Activated B cell treated with CpG ODN at 0.5 μM for 24 hours (primary cell): ENCODE results near the gene ANKRD63. TPM values are rescaled to one million over a fixed set of nuclear protein-coding genes. Genes with fewer than 3 reads are reported as not detected.

Experiments used
- ATAC-seq: fragments of 200-7000 bp; cut with Tn5 transposase; one replicate; pipeline ENCODE4 v1.10.0; 2021; ENCODE audit warnings: low read depth, mild to moderate bottlenecking, moderate library complexity
- CTCF ChIA-PET: fragments of 350-600 bp; sonication (Branson Sonifier 250); formaldehyde crosslinking; loops from one replicate; lab custom pipeline; 2021; ENCODE audit warnings: antibody characterized with exemption; lab: Charles Lee
- POLR2A ChIA-PET: fragments of 350-600 bp; sonication (Branson Sonifier 250); formaldehyde crosslinking; loops from one replicate; lab custom pipeline; 2021; ENCODE audit warnings: antibody characterized with exemption; lab: Charles Lee
- DNase-seq: peaks from one replicate; pipeline ENCODE4 v3.0.0; 2022
- H3K27ac Mint-ChIP-seq: one replicate; pipeline ENCODE4 v1.8.0; 2020; ENCODE audit warnings: mixed read lengths
- H3K27me3 Mint-ChIP-seq: one replicate; pipeline ENCODE4 v1.8.0; 2021; ENCODE audit warnings: mixed read lengths
- H3K36me3 Mint-ChIP-seq: one replicate; pipeline ENCODE4 v1.8.0; 2021; ENCODE audit warnings: low read depth, mixed read lengths
- H3K4me1 Mint-ChIP-seq: one replicate; pipeline ENCODE4 v1.8.0; 2021; ENCODE audit warnings: mixed read lengths
- H3K4me3 Mint-ChIP-seq: one replicate; pipeline ENCODE4 v1.8.0; 2020; ENCODE audit warnings: mild to moderate bottlenecking, mixed read lengths
- H3K9me3 Mint-ChIP-seq: one replicate; pipeline ENCODE4 v1.8.0; 2020; ENCODE audit warnings: mixed read lengths
- CTCF ChIP-seq: fragments of 200-600 bp; IDR thresholded peaks from one replicate; pipeline ENCODE4 v1.8.0; 2022; ENCODE audit warnings: antibody characterized with exemption, mild to moderate bottlenecking
- intact Hi-C: fragments of 100-400 bp; cut with micrococcal nuclease; formaldehyde crosslinking; loops from one replicate; pipeline ENCODE4 v1.15.1; 2024
- total RNA-seq: library from RNA; stranded (reverse); gene quantifications from 2 replicates; pipeline ENCODE4 v1.2.3, GENCODE V29; 2022

ANKRD63 gene
- total RNA-seq, 1 donor from 2014 or later: not detected

GRCh38 chr15:40310993-40311392 lies 28.1 kb upstream of the ANKRD63 start:
- Mint-ChIP-seq H3K27ac (peak overlapping the region; percentile 30), H3K4me1 (peaks cover 42% of the 10 kb centered on the region), H3K4me3 (no peak overlapping the region), H3K9me3 (no peaks in the 10 kb centered on the region), H3K36me3 (peaks cover 2% of the 10 kb centered on the region), H3K27me3 (peaks cover 4% of the 10 kb centered on the region)
- POLR2A ChIA-PET: interaction anchor here (0.7 to 1.1 kb wide), 2 partner anchors 38 to 279 kb away, joined by 3 read pairs; no protein-coding TSS in a partner anchor
- intact Hi-C loops: loop anchor here (1.0 kb wide), 1 partner anchor 32 kb away; no protein-coding TSS in a partner anchor
- DNase-seq (no peak), ATAC-seq (no peak)
- no peak for TF ChIP-seq CTCF
- CTCF ChIA-PET: interaction anchor here (1.7 to 20.0 kb wide), 5 partner anchors 12 to 512 kb away, joined by 4 to 310 read pairs (median 13); partner anchors contain the start of genes CCDC9B and INAFM2

DNA sequence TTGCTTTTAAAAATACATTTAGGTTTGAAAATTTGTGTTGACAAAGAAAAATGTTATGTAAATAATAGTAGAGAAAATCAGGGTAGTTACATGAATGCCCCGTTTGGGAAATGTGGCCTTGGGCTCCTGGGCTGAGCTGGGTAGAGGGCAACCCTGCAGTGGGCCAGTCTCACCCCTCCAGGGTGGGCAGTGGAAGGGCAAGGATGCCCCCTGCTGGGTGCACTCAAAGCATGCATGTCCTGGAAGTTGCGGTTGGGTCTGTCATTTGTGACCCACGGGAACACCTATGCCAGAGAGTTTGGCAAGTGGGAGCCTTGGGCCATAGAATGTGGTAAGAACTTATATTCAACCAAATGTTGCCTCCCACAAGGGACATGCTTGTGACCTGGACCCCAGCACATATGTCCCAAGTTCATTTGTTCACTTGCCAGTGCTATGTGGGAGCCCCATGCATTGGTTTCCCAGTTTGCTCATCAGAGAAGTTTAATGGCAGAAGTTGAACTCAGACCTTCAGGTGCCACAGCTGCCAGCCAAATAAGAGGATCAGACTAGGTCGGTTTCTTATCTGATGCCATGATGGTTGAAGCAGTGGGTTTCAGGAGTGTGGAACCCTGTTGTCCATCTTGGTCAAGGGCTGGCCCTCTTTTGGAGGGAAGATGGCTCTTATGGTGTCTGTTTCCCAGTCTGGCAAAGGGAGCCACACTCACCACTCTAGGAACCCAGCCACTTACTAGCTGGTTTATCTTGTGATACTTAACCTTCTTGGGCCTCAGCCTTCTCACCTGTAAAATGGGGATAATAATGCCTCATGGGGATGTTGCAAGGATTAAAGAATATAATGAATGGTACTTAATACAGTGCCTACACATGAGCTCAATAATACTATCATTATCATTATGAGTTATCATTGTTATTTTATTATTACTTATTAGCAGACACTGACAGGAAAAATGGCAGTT lies 27.4 kb upstream of the ANKRD63 start:
- no peak for TF ChIP-seq CTCF
- ChIA-PET CTCF (interaction anchor here (0.6 to 20.0 kb wide), 14 partner anchors 10 to 522 kb away, joined by 3 to 310 read pairs (median 11); partner anchors contain the start of genes CCDC9B and INAFM2), POLR2A (interaction anchor here (0.7 to 3.7 kb wide), 10 partner anchors 11 to 528 kb away, joined by 3 to 22 read pairs (median 5); partner anchors contain the start of genes ANKRD63, BAHD1, BMF and FSIP1)
- intact Hi-C loops: loop anchor here (1.0 kb wide), 1 partner anchor 31 kb away; no protein-coding TSS in a partner anchor
- Mint-ChIP-seq H3K4me1 (peaks cover 45% of the 10 kb centered on the region), H3K36me3 (peaks cover 2% of the 10 kb centered on the region), H3K9me3 (no peaks in the 10 kb centered on the region), H3K4me3 (peak overlapping the region; percentile 93), H3K27ac (peak overlapping the region; percentile 96), H3K27me3 (peaks cover 4% of the 10 kb centered on the region)
- DNase-seq (peak; percentile 48), ATAC-seq (no peak)

DNA sequence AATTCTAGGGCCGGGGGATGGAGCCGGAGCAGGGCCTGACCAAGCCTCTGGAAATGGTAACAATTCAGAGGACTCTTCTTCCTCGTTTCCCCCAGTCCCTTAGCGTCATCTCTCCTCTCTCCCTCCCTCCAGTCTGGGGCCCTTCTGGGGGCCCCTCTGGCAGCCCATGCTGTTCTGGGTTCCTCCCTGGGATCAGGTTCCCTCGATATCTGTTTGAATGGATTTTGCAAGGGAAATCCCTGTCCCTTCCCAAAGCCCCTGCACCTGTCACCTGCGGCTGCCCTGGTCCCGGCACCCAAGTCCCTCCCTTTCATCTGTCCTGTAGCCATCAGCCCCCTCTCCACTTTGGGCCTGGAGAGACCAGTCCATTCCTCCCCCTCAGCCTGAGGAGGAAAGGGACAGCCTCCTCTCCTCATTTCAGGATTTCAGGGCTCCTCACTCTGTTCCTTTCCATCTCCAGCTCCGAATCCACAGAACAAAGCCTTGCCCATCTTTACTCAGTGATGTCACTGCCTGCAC lies 26.5 kb upstream of the ANKRD63 start:
- intact Hi-C loops: no loop called here
- Mint-ChIP-seq H3K27me3 (no peaks in the 10 kb centered on the region), H3K4me3 (peak overlapping the region; percentile 93), H3K27ac (peak overlapping the region; percentile 96), H3K9me3 (no peaks in the 10 kb centered on the region), H3K36me3 (peaks cover 3% of the 10 kb centered on the region), H3K4me1 (peaks cover 48% of the 10 kb centered on the region)
- CTCF ChIA-PET: interaction anchor here (0.6 to 20.0 kb wide), 13 partner anchors 11 to 521 kb away, joined by 3 to 310 read pairs (median 13); partner anchors contain the start of genes CCDC9B and INAFM2
- POLR2A ChIA-PET: interaction anchor here (0.7 to 3.7 kb wide), 19 partner anchors 8 to 1351 kb away, joined by 3 to 34 read pairs (median 6); partner anchors contain the start of genes ANKRD63, BAHD1, BMF and FSIP1
- TF ChIP-seq CTCF: no peak
- ATAC-seq (no peak), DNase-seq (no peak)

- ChIA-PET CTCF (interaction anchor here (0.7 to 20.0 kb wide), 12 partner anchors 13 to 260 kb away, joined by 3 to 310 read pairs (median 13); partner anchors contain the start of genes ANKRD63, CCDC9B and INAFM2), POLR2A (interaction anchor here (0.6 to 3.7 kb wide), 34 partner anchors 10 to 1354 kb away, joined by 3 to 34 read pairs (median 4); partner anchors contain the start of genes ANKRD63, BAHD1, BMF and DISP2)
- H3K27me3 Mint-ChIP-seq: no peaks in the 10 kb centered on the region
- H3K36me3 Mint-ChIP-seq: peaks cover 20% of the 10 kb centered on the region
- peaks cover 44% of the 10 kb centered on the region for H3K4me1 Mint-ChIP-seq
- intact Hi-C loops: loop anchor here (1.0 kb wide), 2 partner anchors 14 to 31 kb away; no protein-coding TSS in a partner anchor
- TF ChIP-seq CTCF: no peak
- H3K9me3 Mint-ChIP-seq: no peaks in the 10 kb centered on the region
- H3K4me3 Mint-ChIP-seq: peak within 1 kb of the TSS; percentile 93
- DNase-seq: peak; percentile 67
- peak within 1 kb of the TSS; percentile 96 for H3K27ac Mint-ChIP-seq
- ATAC-seq: peak; percentile 77
Observed at GRCh38 chr15:40307421-40308211, 24.8 kb upstream of the ANKRD63 start, which contains the start of gene PLCB2. PLCB2 (minus strand) TSS chr15:40307935; CDS start chr15:40307672, 263 bp downstream.
